Lower leg skin (tissue), 3 donors: ENCODE results near the gene OR52I2.

Source experiments
- POLR2A ChIP-seq, 2 donors: fragments of 450-650 bp; IDR thresholded peaks; one replicate each; pipeline ENCODE4 v1.6.1; 2016 to 2017; ENCODE audit warnings: antibody characterized with exemption in 2 of 2, mild to moderate bottlenecking in 1 of 2, moderate library complexity in 1 of 2
- TF ChIP-seq, protein P1 (sequence below), 3 donors: fragments of 450-650 bp; IDR thresholded peaks; one replicate each; pipeline ENCODE4 v1.5.1; 2016; ENCODE audit warnings: antibody characterized with exemption in 3 of 3, mild to moderate bottlenecking in 3 of 3, moderate library complexity in 2 of 3

DNA sequence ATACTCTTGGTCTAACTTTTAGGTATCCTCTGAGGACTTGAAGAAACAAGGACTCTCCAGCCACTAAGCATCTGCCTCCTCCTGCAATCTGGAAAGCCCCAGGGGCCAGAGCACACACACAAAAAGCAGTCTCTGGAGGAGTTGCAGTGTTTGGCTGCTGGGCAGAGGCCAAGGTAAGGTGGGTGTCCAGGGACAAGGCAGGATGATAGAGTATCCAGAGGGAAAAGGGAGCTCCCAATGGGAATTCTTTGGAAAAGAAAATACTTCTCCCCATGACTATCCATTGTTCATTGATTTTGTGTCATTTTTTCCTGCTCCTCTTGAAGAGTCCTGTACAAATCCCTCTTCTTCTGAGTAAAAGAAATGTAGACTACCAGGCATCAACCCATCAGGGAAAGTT lies at the start of gene OR52I2:
- TF ChIP-seq, protein P1, sequence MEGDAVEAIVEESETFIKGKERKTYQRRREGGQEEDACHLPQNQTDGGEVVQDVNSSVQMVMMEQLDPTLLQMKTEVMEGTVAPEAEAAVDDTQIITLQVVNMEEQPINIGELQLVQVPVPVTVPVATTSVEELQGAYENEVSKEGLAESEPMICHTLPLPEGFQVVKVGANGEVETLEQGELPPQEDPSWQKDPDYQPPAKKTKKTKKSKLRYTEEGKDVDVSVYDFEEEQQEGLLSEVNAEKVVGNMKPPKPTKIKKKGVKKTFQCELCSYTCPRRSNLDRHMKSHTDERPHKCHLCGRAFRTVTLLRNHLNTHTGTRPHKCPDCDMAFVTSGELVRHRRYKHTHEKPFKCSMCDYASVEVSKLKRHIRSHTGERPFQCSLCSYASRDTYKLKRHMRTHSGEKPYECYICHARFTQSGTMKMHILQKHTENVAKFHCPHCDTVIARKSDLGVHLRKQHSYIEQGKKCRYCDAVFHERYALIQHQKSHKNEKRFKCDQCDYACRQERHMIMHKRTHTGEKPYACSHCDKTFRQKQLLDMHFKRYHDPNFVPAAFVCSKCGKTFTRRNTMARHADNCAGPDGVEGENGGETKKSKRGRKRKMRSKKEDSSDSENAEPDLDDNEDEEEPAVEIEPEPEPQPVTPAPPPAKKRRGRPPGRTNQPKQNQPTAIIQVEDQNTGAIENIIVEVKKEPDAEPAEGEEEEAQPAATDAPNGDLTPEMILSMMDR (IDR thresholded peaks at IDR 0.05), result no peak
- TF ChIP-seq POLR2A (IDR thresholded peaks at IDR 0.05), result no peak
